GM15510 (cell line): ENCODE results near the gene INKA2.

Experiments
- POLR2A ChIP-seq: IDR thresholded peaks from 3 replicates; pipeline ENCODE4 v1.6.1; 2011; ENCODE audit warnings: borderline replicate concordance; ENCODE audit not compliant: insufficient read length; ENCODE audit errors: extremely low read depth

INKA2 gene

GRCh38 chr1:111738436-111739193, 580 bp downstream of the INKA2 start:
- peak; percentile 29 for TF ChIP-seq POLR2A

DNA sequence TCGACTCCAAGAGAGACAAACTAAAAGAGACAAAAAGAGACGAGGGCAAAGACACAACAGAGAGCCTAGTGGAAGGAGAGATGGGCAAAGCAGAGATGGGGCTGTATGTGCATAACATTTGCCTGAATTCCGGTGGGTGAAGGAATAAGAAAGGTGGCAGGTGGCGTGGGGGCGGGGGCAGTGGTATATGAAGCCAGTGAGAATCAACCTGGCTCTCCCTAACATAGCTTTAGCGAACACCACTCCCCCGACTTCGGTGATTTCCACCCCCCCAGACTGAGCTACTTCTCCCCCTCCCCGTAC, 1.1 kb downstream of the INKA2 start:
- no peak for TF ChIP-seq POLR2A

GRCh38 chr1:111737216-111738132, 1.7 kb downstream of the INKA2 start:
- no peak for TF ChIP-seq POLR2A

- no peak for TF ChIP-seq POLR2A
Measured at GRCh38 chr1:111736548-111737215, 2.5 kb downstream of the INKA2 start.

- no peak for TF ChIP-seq POLR2A
Measured at GRCh38 chr1:111735858-111736544, 3.2 kb downstream of the INKA2 start.

DNA sequence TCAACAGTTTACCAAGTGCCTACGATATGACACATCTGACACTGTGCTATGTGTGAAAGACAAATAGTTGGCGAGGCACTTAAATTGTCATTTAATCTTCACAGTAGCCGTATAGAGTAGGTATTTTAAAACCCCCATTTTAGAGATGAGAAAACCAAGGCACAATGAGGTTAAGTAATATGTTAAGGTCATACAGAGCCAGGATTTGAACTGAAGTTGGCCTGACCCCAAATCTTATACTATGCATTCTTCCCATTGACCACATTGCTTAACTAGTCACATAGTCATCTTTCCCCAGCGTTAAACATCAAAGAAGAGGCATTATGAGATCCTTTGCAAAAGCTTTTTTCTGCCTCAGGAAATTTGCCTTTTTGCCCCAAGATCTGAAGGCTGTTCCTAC, 3.9 kb downstream of the INKA2 start:
- no peak for TF ChIP-seq POLR2A

DNA sequence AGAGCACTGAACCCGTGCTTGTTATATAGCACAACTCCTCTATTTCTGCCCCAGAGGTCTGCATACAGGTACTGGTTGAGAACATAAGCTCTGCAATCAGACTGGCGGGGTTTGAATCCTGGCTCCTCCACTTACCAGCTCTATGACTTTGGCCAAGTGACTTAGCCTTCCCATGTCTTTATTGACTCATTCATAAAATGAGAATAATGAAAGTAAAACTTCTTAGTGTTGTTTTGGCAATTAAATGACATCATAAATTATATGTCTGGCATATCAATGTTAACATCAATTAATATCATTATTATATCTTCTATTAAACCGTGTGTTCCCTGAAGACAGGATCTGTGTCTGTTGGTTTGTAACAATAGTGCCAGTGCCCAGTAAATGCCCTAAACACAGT, 4.3 kb downstream of the INKA2 start:
- no peak for TF ChIP-seq POLR2A

GRCh38 chr1:111734426-111734825, 4.8 kb downstream of the INKA2 start:
- no peak for TF ChIP-seq POLR2A

DNA sequence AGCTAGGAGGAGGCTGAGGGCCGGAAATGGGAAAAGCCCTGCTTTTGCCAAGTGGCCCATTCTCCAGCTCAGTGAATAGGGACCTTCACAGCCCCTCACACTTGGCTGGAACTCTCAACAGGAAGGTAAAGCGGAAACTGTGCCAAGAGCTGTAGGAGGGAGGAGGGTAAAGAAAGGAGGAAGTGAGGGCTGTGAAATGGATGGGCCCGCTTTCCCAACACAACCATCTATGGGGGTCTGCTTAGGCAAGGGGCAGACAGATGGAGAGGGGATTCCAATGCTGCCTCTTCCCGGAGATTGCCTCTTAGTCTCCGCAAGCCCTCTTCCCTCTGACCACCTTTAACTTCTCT, 5.2 kb downstream of the INKA2 start:
- TF ChIP-seq POLR2A: no peak

DNA sequence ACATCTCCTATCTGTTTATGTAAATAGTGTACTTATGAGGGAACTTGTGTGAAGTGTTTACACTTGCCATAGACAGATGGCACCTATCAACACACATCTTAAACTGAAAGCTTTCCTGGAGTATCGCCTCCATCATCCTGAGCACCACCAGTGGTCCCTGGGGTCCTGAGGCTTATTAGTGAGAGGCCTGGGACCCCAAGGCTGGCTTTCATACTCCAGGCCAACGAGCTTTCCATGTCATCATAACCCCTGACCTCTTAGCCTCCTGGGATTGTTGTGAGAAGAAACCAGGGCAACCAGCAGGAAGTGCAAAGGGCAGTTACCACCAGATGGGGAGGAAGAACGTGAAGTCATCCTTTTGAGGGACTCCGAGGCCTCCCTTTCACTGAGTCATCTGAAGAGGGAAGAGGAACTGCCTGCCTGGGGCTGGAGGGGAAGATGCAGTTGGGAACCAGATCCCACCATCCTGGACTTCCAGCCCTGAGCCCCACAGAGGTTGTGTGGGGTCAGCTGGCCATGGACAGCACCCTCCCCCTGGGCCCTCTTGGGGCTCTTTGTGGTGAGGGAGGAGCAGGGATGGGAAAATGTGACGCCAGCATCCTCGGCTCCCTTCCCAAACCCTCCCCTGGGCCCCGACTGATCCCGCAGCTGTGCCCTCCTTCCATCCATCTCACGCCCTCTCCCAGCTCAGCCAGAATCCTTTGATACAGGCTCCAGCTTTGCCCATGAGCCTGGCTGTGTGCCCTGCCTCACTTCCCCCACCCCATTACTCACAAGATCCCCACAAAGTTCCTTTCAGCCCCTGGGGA, 5.8 kb downstream of the INKA2 start:
- no peak for TF ChIP-seq POLR2A

DNA sequence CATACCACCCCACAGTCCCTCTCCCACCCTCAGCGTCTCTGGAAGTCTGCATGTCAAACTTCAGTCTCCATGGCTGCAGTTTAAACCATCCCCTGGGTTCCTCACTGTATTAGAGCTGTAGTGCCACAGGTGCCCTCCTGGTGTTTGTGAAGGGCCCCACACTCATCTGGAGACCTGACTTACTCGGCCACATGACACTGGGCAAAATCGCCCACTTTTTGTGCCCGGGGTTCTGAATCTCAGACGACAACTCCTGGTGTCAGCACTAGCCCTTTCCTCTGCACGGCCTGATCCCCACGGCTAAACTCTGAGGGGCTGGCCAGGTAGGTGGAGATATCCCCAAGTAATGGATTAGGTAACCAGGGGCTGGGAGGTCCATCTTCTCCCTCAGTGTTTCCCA, 6.5 kb downstream of the INKA2 start:
- no peak for TF ChIP-seq POLR2A

GRCh38 chr1:111731956-111732355, 7.2 kb downstream of the INKA2 start:
- TF ChIP-seq POLR2A: no peak

DNA sequence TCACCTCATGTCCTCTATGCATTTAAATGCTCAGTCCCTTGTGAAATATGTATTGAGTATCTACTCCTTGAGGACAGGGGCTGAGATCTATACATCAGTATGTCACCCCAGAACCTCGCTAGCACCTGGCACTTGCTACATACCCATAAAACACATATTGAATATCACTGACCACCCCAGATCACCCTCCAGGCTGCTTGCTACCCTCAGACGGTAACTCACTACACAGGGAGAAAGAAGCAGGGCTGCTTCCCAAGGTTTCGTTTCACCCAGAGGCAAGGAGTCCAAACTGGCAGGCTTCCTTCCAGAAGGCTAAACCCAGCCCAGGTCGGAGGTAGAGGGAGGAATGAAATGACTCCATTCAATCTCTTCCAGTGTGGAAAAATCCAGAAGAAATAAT, 8.5 kb downstream of the INKA2 start:
- TF ChIP-seq POLR2A: no peak

DNA sequence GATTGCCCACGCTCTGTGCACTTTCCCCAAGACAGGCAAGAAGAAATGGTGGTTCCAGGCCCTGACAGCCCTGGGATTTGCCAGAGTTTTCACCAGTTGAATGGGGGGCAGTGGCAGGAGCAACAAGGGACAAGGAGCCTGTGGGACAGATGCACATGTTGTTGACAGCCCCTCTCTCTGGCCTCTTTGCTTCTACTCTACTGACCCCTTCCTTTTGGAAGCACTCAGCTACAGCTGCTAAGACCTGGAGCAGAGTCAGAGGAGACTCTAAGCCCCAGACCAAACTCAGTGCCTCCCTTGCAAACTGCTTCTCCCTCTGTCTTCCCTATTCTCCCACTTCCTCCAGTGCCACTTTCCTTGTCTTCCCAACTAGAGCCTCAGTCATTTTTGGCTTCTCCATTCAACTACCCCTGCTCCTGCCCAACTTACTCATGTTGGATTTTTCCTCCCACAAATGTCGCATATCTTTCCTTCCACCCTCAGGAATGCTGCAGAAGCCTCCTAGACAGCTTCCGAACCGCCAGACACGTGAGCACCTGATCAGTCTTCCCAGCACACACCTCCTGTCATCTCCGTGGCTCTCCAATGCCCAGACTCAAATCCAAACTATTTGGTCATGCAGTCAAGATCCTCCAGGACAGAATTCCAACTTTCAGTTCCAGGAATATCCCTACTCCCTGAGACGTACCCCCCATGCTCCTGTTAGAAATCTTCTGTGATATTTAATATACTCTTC, 9.1 kb downstream of the INKA2 start:
- TF ChIP-seq POLR2A: no peak

- no peak for TF ChIP-seq POLR2A
Measured at GRCh38 chr1:111729271-111729921, 9.8 kb downstream of the INKA2 start.
